ENCODE data around the gene GPR146. TPM values are rescaled to one million over a fixed set of nuclear protein-coding genes. Genes with fewer than 3 reads are reported as not detected.

The GPR146 gene
- total RNA-seq, 1 experiment from 2014 or later = 0.92 TPM

GRCh38 chr7:1087465-1087814 lies 43.1 kb downstream of the GPR146 start:
- H3K4me3 Mint-ChIP-seq = peak overlapping the region; percentile 63
- H3K27ac Mint-ChIP-seq = no peak overlapping the region; the same call in 1 of the 2 replicates
- DNase-seq (ENCODE audit: low spot score) = no peak
- ChIA-PET CTCF (interaction anchor here (1.1 to 2.6 kb wide), 4 partner anchors 22 to 95 kb away, joined by 3 to 11 read pairs (median 8); no protein-coding TSS in a partner anchor), POLR2A (interaction anchor here (0.6 kb wide), 1 partner anchor 770 kb away, joined by 3 read pairs; no protein-coding TSS in a partner anchor)
- H3K27me3 Mint-ChIP-seq (ENCODE audit: low read depth) = no peaks in the 10 kb centered on the region
- ATAC-seq = no peak
- no peaks in the 10 kb centered on the region for H3K9me3 Mint-ChIP-seq
- no peak for TF ChIP-seq ATF3 (CRISPR knock-in tag; conservative IDR thresholded peaks at IDR 0.05)
- no peak for TF ChIP-seq FOXJ3 (CRISPR knock-in tag; IDR thresholded peaks at IDR 0.05; ENCODE audit: borderline replicate concordance)
- H3K36me3 Mint-ChIP-seq = peaks cover 2% of the 10 kb centered on the region; the same call in 1 of the 2 replicates
- H3K4me1 Mint-ChIP-seq = peaks cover 20% of the 10 kb centered on the region

- CTCF ChIA-PET = interaction anchor here (1.1 to 2.6 kb wide), 4 partner anchors 23 to 96 kb away, joined by 3 to 11 read pairs (median 8); no protein-coding TSS in a partner anchor
- POLR2A ChIA-PET = interaction anchor here (0.6 kb wide), 1 partner anchor 771 kb away, joined by 3 read pairs; no protein-coding TSS in a partner anchor
- DNase-seq (ENCODE audit: low spot score) = peak; percentile 26
- H3K36me3 Mint-ChIP-seq = peaks cover 2% of the 10 kb centered on the region; the same call in 1 of the 2 replicates
- H3K27me3 Mint-ChIP-seq (ENCODE audit: low read depth) = no peaks in the 10 kb centered on the region
- TF ChIP-seq CTCF (IDR thresholded peaks at IDR 0.05) = no peak
- no peak for TF ChIP-seq ATF3 (CRISPR knock-in tag; conservative IDR thresholded peaks at IDR 0.05)
- no peak for TF ChIP-seq ZNF232 (CRISPR knock-in tag; IDR thresholded peaks at IDR 0.05)
- no peak for TF ChIP-seq SMAD3 (CRISPR knock-in tag; IDR thresholded peaks at IDR 0.05; ENCODE audit: borderline replicate concordance)
- TF ChIP-seq ETV6 (CRISPR knock-in tag; IDR thresholded peaks at IDR 0.05) = no peak
- TF ChIP-seq ERG (CRISPR knock-in tag; IDR thresholded peaks at IDR 0.05) = no peak
- TF ChIP-seq MLX (CRISPR knock-in tag; IDR thresholded peaks at IDR 0.05) = no peak
- TF ChIP-seq ESRRA (CRISPR knock-in tag; IDR thresholded peaks at IDR 0.05; ENCODE audit: borderline replicate concordance) = no peak
- TF ChIP-seq RELA (CRISPR knock-in tag; IDR thresholded peaks at IDR 0.05; ENCODE audit: borderline replicate concordance) = no peak
- no peaks in the 10 kb centered on the region for H3K9me3 Mint-ChIP-seq
- H3K4me3 Mint-ChIP-seq = peak within 1 kb of the TSS; percentile 63
- H3K4me1 Mint-ChIP-seq = peaks cover 20% of the 10 kb centered on the region
- H3K27ac Mint-ChIP-seq = peak within 1 kb of the TSS; percentile 28
- peak; percentile 24 for ATAC-seq
Measured at GRCh38 chr7:1087952-1088920, 43.9 kb downstream of the GPR146 start, which contains the start of gene GPER1. GPER1 (plus strand) TSS chr7:1088113; CDS start chr7:1091729, 3,616 bp downstream.

GRCh38 chr7:1090236-1090635 lies 45.9 kb downstream of the GPR146 start:
- Mint-ChIP-seq H3K4me3 (no peak overlapping the region), H3K4me1 (peaks cover 20% of the 10 kb centered on the region), H3K36me3 (peaks cover 2% of the 10 kb centered on the region; the same call in 1 of the 2 replicates), H3K27ac (no peak overlapping the region), H3K27me3 (ENCODE audit: low read depth) (no peaks in the 10 kb centered on the region), H3K9me3 (no peaks in the 10 kb centered on the region)
- CTCF ChIA-PET = interaction anchor here (1.5 to 1.7 kb wide), 2 partner anchors 24 to 34 kb away, joined by 5 to 10 read pairs; no protein-coding TSS in a partner anchor
- DNase-seq (ENCODE audit: low spot score) (no peak), ATAC-seq (no peak)
- POLR2A ChIA-PET = no interaction called here
- TF ChIP-seq TEAD1 (CRISPR knock-in tag; IDR thresholded peaks at IDR 0.05) = no peak
- no peak for TF ChIP-seq FOXP1 (CRISPR knock-in tag; IDR thresholded peaks at IDR 0.05; ENCODE audit: borderline replicate concordance)
- no peak for TF ChIP-seq HMGA2 (CRISPR knock-in tag; IDR thresholded peaks at IDR 0.05)
- no peak for TF ChIP-seq SP1 (CRISPR knock-in tag; conservative IDR thresholded peaks at IDR 0.05)
- no peak for TF ChIP-seq PRDM15 (CRISPR knock-in tag; IDR thresholded peaks at IDR 0.05)
- no peak for TF ChIP-seq ATF1 (CRISPR knock-in tag; IDR thresholded peaks at IDR 0.05)
- TF ChIP-seq IRF1 (CRISPR knock-in tag; IDR thresholded peaks at IDR 0.05) = no peak
- TF ChIP-seq CBFB (CRISPR knock-in tag; IDR thresholded peaks at IDR 0.05; ENCODE audit: low read depth) = no peak
- no peak for TF ChIP-seq SOX15 (CRISPR knock-in tag; IDR thresholded peaks at IDR 0.05)
